Calu3 (cell line): ENCODE results near the gene ACSF2. TPM values are rescaled to one million over a fixed set of nuclear protein-coding genes. Genes with fewer than 3 reads are reported as not detected.

Experiments
- BruUV-seq: library from RNA; stranded (reverse); fragments of 400-500 nt; replicated peaks from 2 replicates; lab custom pipeline; 2021; lab: Mats Ljungman, UMichigan
- CTCF ChIA-PET: fragments of 300-600 bp; sonication (Branson Sonifier 250); formaldehyde crosslinking; loops from one replicate; lab custom pipeline; 2022; ENCODE audit warnings: antibody characterized with exemption; lab: Charles Lee
- DNase-seq: peaks from one replicate; pipeline ENCODE4 v3.0.0; 2022
- H3K27ac Mint-ChIP-seq: one replicate; pipeline ENCODE4 v1.8.0; 2022; ENCODE audit warnings: mixed read lengths; ENCODE audit not compliant: unreplicated experiment
- H3K27me3 Mint-ChIP-seq: one replicate; pipeline ENCODE4 v1.8.0; 2022; ENCODE audit warnings: mixed read lengths; ENCODE audit not compliant: unreplicated experiment
- H3K36me3 Mint-ChIP-seq: one replicate; pipeline ENCODE4 v1.8.0; 2022; ENCODE audit warnings: mild to moderate bottlenecking, moderate library complexity, mixed read lengths; ENCODE audit not compliant: insufficient read depth, unreplicated experiment
- H3K4me1 Mint-ChIP-seq: one replicate; pipeline ENCODE4 v1.8.0; 2022; ENCODE audit warnings: mild to moderate bottlenecking, low read depth, mixed read lengths; ENCODE audit not compliant: unreplicated experiment
- H3K4me3 Mint-ChIP-seq: one replicate; pipeline ENCODE4 v1.8.0; 2022; ENCODE audit warnings: mild to moderate bottlenecking, low read depth, moderate library complexity, mixed read lengths; ENCODE audit not compliant: unreplicated experiment
- H3K9me3 Mint-ChIP-seq: one replicate; pipeline ENCODE4 v1.8.0; 2022; ENCODE audit warnings: low read depth, mixed read lengths; ENCODE audit not compliant: unreplicated experiment
- CTCF ChIP-seq: fragments of 200-600 bp; IDR thresholded peaks from one replicate; pipeline ENCODE4 v1.8.0; 2022; ENCODE audit warnings: antibody characterized with exemption; ENCODE audit not compliant: unreplicated experiment
- intact Hi-C: fragments of 100-400 bp; cut with micrococcal nuclease; formaldehyde crosslinking; loops from one replicate; pipeline ENCODE4 v1.10.0; 2022; ENCODE audit not compliant: unreplicated experiment
- total RNA-seq: library from RNA; stranded (reverse); gene quantifications from 2 replicates; pipeline ENCODE4 v1.2.3, GENCODE V29; 2022

Gene ACSF2
- total RNA-seq, 1 experiment from 2014 or later = 148 TPM

GRCh38 chr17:50511058-50511457 is 85.0 kb downstream of the ACSF2 start:
- BruUV-seq = no TSS peak
- H3K4me3 Mint-ChIP-seq = no peak overlapping the region
- peak; percentile 48 for DNase-seq
- intact Hi-C loops = no loop called here
- peaks cover 9% of the 10 kb centered on the region for H3K36me3 Mint-ChIP-seq
- H3K4me1 Mint-ChIP-seq = peaks cover 28% of the 10 kb centered on the region
- H3K27ac Mint-ChIP-seq = peak overlapping the region; percentile 32
- TF ChIP-seq CTCF = no peak
- CTCF ChIA-PET = interaction anchor here (1.4 kb wide), 1 partner anchor 10 kb away, joined by 4 read pairs; no protein-coding TSS in a partner anchor
- no peaks in the 10 kb centered on the region for H3K9me3 Mint-ChIP-seq
- no peaks in the 10 kb centered on the region for H3K27me3 Mint-ChIP-seq

- intact Hi-C loops = no loop called here
- Mint-ChIP-seq H3K9me3 (no peaks in the 10 kb centered on the region), H3K36me3 (peaks cover 5% of the 10 kb centered on the region), H3K27ac (no peak overlapping the region), H3K4me1 (peaks cover 26% of the 10 kb centered on the region), H3K27me3 (peaks cover 19% of the 10 kb centered on the region), H3K4me3 (no peak overlapping the region)
- TF ChIP-seq CTCF = no peak
- DNase-seq = no peak
- CTCF ChIA-PET = interaction anchor here (0.6 to 0.7 kb wide), 2 partner anchors 151 to 331 kb away, joined by 3 read pairs; no protein-coding TSS in a partner anchor
- no TSS peak for BruUV-seq
Measured at GRCh38 chr17:50513495-50513894, 87.5 kb downstream of the ACSF2 start.

- CTCF ChIA-PET = no interaction called here
- TF ChIP-seq CTCF = no peak
- intact Hi-C loops = no loop called here
- Mint-ChIP-seq H3K4me1 (peaks cover 18% of the 10 kb centered on the region), H3K27ac (no peak overlapping the region), H3K4me3 (no peak overlapping the region), H3K9me3 (no peaks in the 10 kb centered on the region), H3K27me3 (peaks cover 25% of the 10 kb centered on the region), H3K36me3 (peaks cover 4% of the 10 kb centered on the region)
- no peak for DNase-seq
- BruUV-seq = no TSS peak
Measured at GRCh38 chr17:50514388-50514787, 88.4 kb downstream of the ACSF2 start.

- Mint-ChIP-seq H3K27ac (no peak overlapping the region), H3K4me3 (no peak overlapping the region)
- intact Hi-C loops = no loop called here
Measured at GRCh38 chr17:50514936-50515702, 89.1 kb downstream of the ACSF2 start.

More at GRCh38 chr17:50514936-50515702, 89.1 kb downstream of the ACSF2 start:
- Mint-ChIP-seq H3K36me3 (peaks cover 4% of the 10 kb centered on the region), H3K9me3 (no peaks in the 10 kb centered on the region), H3K27me3 (peaks cover 25% of the 10 kb centered on the region), H3K4me1 (peaks cover 18% of the 10 kb centered on the region)
- CTCF ChIA-PET = interaction anchor here (0.8 to 1.2 kb wide), 2 partner anchors 16 to 32 kb away, joined by 6 to 8 read pairs; no protein-coding TSS in a partner anchor
- no peak for DNase-seq
- BruUV-seq = no TSS peak
- TF ChIP-seq CTCF = no peak
